K562 (cell line): ENCODE data around the gene TBC1D2. TPM values are rescaled to one million over a fixed set of nuclear protein-coding genes. Genes with fewer than 3 reads are reported as not detected.
A peak's percentile ranks its signal among the peaks of the same experiment; 100 is the strongest.

ENCODE experiments used
- ARID2 ChIP-seq: fragments of 450-650 bp; IDR thresholded peaks from 2 replicates; pipeline ENCODE4 v1.6.1; 2017; ENCODE audit warnings: antibody characterized with exemption, mild to moderate bottlenecking
- ETS2 ChIP-seq: IDR thresholded peaks from 2 replicates; pipeline ENCODE4 v1.6.1; 2016; ENCODE audit warnings: borderline replicate concordance, missing genetic modification characterization, mild to moderate bottlenecking, moderate library complexity, missing compliant biosample characterization; ENCODE audit not compliant: poor library complexity, severe bottlenecking
- GABPA ChIP-seq: fragments of 200-800 bp; sonication (Bioruptor generic); conservative IDR thresholded peaks from 2 replicates; pipeline ENCODE4 v1.6.1; 2016; ENCODE audit warnings: low read depth, missing genetic modification characterization, missing compliant biosample characterization
- LEF1 ChIP-seq: fragments of 450-650 bp; IDR thresholded peaks from 2 replicates; pipeline ENCODE4 v1.6.1; 2016; ENCODE audit warnings: mild to moderate bottlenecking
- NR1H2 ChIP-seq: sonication (generic); formaldehyde crosslinking; IDR thresholded peaks from 2 replicates; pipeline ENCODE4 v1.4.0; 2020; ENCODE audit warnings: mild to moderate bottlenecking, missing genetic modification reagents
- ZC3H8 ChIP-seq: fragments of 450-650 bp; IDR thresholded peaks from 2 replicates; pipeline ENCODE4 v1.6.1; 2017
- ZEB2 ChIP-seq: fragments of 450-650 bp; IDR thresholded peaks from 2 replicates; pipeline ENCODE4 v1.6.1; 2016
- ZNF140 ChIP-seq: fragments of 250-450 bp; sonication (Bioruptor Pico); IDR thresholded peaks from 2 replicates; pipeline ENCODE4 v1.8.0; 2021; ENCODE audit warnings: moderate library complexity, mild to moderate bottlenecking, inconsistent platforms
- ZNF212 ChIP-seq: fragments of 450-650 bp; formaldehyde crosslinking; IDR thresholded peaks from 2 replicates; pipeline ENCODE4 v1.4.0; 2020; ENCODE audit warnings: mild to moderate bottlenecking
- ZNF561 ChIP-seq: fragments of 450-650 bp; formaldehyde crosslinking; conservative IDR thresholded peaks from 2 replicates; pipeline ENCODE4 v1.4.0; 2020; ENCODE audit warnings: mild to moderate bottlenecking, moderate library complexity
- ZNF766 ChIP-seq: fragments of 200-800 bp; sonication (Bioruptor generic); conservative IDR thresholded peaks from 2 replicates; pipeline ENCODE4 v1.6.1; 2016; ENCODE audit warnings: missing genetic modification characterization, missing compliant biosample characterization
- polyA plus RNA-seq, 8 experiments: library from polyadenylated mRNA; depleted of rRNA in 4 of 8; stranded (reverse) in 5 of 8; unstranded in 3 of 8; fragments of >200 nt; fragmentation: Nextera tagmentation in 2 of 8; fragmentation: Illumina TruSeq in 1 of 8; extraction: Ambion mirVana in 2 of 8; extraction: Trizol in 1 of 8; gene quantifications; 2 replicates each; pipeline versions ENCODE4 v1.2.1 to v1.2.3, GENCODE V29; 2011 to 2014; ENCODE audit warnings: inconsistent platforms in 1 of 8, missing spikeins in 1 of 8
- total RNA-seq, 7 experiments: library from RNA; depleted of rRNA in 6 of 7; stranded (reverse); fragments of >200 nt in 6 of 7; fragmentation: Illumina TruSeq in 2 of 7; extraction: Trizol in 2 of 7; gene quantifications; 2 replicates each; pipeline versions ENCODE4 v1.2.1 to v1.2.3, GENCODE V29; 2011 to 2021; ENCODE audit warnings: low replicate concordance in 1 of 7
- TF ChIP-seq, protein P1 (sequence below), 2 experiments: fragments of 450-650 bp in 1 of 2; sonication (generic) in 1 of 2; formaldehyde crosslinking in 1 of 2; IDR thresholded peaks in 1 of 2; conservative IDR thresholded peaks in 1 of 2; 2 replicates each; pipeline versions ENCODE4 v1.6.1 to v1.8.1; 2016 to 2023; ENCODE audit warnings: mild to moderate bottlenecking in 2 of 2, moderate library complexity in 2 of 2, inconsistent platforms in 1 of 2, missing genetic modification reagents in 1 of 2
- TF ChIP-seq, protein P2 (sequence below): fragments of 450-650 bp; conservative IDR thresholded peaks from 2 replicates; pipeline ENCODE4 v1.6.1; 2016; ENCODE audit warnings: missing genetic modification characterization, low read depth, mild to moderate bottlenecking, control low read depth, missing compliant biosample characterization
- TF ChIP-seq, protein P3 (sequence below), 2 experiments: fragments of 450-650 bp in 1 of 2; sonication (generic) in 1 of 2; formaldehyde crosslinking; conservative IDR thresholded peaks; 2 replicates each; pipeline versions ENCODE4 v1.4.0 to v1.8.1; 2020 to 2022; ENCODE audit warnings: mild to moderate bottlenecking in 1 of 2, missing genetic modification reagents in 1 of 2
- TF ChIP-seq, protein P4 (sequence below): fragments of 250-450 bp; sonication (Bioruptor Pico); IDR thresholded peaks from 2 replicates; pipeline ENCODE4 v1.9.0; 2021; ENCODE audit warnings: mild to moderate bottlenecking

Gene TBC1D2
- total and polyA plus RNA-seq, 9 of the 15 experiments (the other 6 are each of a cell fraction or from before 2014, with no cell fraction given): 0.10 to 7.0 (median 2.5) TPM

DNA sequence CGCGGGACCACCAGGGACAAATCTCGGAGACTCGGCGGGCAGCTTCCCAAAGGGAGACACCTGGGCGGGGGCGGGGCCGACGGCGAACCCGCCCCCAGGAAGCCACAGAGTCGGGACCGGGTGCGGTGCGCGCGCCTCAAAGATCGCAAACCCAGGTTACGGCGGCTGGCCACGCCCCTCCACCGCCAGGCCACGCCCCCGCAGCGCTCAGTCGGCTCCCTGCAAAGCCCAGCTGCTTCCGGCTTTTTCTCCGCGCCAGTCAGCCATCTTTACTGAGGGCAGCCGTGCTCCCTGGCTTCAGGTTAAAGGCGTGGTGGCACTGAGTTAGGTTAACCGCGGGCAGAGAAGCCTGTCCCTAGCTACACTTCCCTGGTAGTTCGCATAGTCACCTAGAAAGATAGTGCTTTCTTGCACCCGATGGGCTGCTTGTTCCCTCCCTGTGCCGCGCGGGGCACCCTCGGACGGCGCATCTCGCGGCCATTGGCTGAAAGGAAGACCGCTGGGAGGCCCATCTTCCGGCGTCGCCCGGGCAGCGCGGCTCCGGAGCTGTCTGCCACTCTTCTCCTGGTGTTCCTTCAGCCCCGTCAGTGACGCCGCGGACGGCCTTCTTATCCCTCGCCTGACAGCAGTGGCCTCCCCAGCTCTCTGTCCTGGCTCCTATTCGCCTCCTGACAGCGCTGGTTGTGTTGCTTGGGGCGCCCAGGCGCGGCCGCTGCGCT is at the start of gene TBC1D2 (continued):
- peak; percentile 93 for TF ChIP-seq GABPA (tag)
- no peak for TF ChIP-seq NR1H2 (CRISPR knock-in tag)
- TF ChIP-seq, protein P1, sequence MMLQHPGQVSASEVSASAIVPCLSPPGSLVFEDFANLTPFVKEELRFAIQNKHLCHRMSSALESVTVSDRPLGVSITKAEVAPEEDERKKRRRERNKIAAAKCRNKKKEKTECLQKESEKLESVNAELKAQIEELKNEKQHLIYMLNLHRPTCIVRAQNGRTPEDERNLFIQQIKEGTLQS (IDR thresholded peaks at IDR 0.05): no peak
- TF ChIP-seq, protein P1 (CRISPR knock-in tag; conservative IDR thresholded peaks at IDR 0.05): no peak
- no peak for TF ChIP-seq ARID2
- TF ChIP-seq, protein P2, sequence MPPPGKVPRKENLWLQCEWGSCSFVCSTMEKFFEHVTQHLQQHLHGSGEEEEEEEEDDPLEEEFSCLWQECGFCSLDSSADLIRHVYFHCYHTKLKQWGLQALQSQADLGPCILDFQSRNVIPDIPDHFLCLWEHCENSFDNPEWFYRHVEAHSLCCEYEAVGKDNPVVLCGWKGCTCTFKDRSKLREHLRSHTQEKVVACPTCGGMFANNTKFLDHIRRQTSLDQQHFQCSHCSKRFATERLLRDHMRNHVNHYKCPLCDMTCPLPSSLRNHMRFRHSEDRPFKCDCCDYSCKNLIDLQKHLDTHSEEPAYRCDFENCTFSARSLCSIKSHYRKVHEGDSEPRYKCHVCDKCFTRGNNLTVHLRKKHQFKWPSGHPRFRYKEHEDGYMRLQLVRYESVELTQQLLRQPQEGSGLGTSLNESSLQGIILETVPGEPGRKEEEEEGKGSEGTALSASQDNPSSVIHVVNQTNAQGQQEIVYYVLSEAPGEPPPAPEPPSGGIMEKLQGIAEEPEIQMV (tag): no peak
- no peak for TF ChIP-seq ZNF561 (CRISPR knock-in tag)
- no peak for TF ChIP-seq ZC3H8
- TF ChIP-seq ZNF140 (CRISPR knock-in tag): no peak
- TF ChIP-seq, protein P3, sequence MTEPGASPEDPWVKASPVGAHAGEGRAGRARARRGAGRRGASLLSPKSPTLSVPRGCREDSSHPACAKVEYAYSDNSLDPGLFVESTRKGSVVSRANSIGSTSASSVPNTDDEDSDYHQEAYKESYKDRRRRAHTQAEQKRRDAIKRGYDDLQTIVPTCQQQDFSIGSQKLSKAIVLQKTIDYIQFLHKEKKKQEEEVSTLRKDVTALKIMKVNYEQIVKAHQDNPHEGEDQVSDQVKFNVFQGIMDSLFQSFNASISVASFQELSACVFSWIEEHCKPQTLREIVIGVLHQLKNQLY (CRISPR knock-in tag; conservative IDR thresholded peaks at IDR 0.05): no peak
- no peak for TF ChIP-seq ETS2 (tag)
- TF ChIP-seq, protein P4, sequence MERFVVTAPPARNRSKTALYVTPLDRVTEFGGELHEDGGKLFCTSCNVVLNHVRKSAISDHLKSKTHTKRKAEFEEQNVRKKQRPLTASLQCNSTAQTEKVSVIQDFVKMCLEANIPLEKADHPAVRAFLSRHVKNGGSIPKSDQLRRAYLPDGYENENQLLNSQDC (CRISPR knock-in tag): no peak
- no peak for TF ChIP-seq ZNF212
- TF ChIP-seq LEF1: peak; percentile 62; the same call in 1 of the 2 replicates
- TF ChIP-seq ZEB2: no peak; the same call in 1 of the 2 replicates
- no peak; the same call in 1 of the 2 replicates for TF ChIP-seq ZNF766 (CRISPR knock-in tag)
